Measurements from ENCODE around the gene EFR3B. TPM values are rescaled to one million over a fixed set of nuclear protein-coding genes. Genes with fewer than 3 reads are reported as not detected.
"Not testable (repeated sequence)": the region's sequence is repeated elsewhere in the genome, so short reads cannot be mapped to it uniquely, and the experiment has no call there.

EFR3B gene
- total RNA-seq, 4 donors from 2014 or later = 0.40 to 1.2 (median 0.65) TPM

DNA sequence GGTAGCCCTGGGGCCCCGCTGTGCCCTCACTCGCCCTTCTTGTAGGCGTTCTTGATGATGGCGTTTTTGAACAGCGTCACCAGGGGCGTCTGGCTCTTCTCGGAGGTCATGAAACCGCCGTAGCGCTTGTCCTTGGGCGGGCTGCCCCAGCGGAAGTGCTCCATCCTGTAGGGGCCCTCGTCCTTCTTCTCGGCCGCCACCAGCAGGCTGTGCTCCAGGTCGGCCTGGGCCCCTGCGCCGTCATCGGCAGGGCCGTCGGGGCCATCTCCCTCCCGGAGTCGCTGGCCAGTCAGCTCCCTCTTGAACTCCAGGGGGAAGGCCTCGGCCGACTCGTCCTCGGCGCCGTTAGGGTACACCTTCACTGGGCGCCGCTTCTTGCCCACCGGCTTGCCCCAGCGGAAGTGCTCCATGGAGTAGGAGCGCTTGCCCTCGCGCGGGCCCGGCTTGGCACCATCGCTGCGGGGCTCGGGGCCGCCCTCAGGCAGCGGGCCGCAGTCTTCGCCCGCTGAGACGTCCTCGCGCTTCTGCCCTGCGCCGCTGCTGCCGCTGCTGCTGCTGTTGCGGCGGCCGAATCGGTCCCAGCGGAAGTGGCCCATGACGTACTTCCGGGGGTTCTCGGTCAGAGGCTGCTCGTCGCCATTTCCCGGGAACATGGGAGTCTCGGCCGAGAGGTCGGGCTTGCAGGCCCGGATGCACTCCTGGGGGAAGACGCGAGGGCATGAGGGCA lies 119.3 kb downstream of the EFR3B start:
- TF ChIP-seq, protein P1, sequence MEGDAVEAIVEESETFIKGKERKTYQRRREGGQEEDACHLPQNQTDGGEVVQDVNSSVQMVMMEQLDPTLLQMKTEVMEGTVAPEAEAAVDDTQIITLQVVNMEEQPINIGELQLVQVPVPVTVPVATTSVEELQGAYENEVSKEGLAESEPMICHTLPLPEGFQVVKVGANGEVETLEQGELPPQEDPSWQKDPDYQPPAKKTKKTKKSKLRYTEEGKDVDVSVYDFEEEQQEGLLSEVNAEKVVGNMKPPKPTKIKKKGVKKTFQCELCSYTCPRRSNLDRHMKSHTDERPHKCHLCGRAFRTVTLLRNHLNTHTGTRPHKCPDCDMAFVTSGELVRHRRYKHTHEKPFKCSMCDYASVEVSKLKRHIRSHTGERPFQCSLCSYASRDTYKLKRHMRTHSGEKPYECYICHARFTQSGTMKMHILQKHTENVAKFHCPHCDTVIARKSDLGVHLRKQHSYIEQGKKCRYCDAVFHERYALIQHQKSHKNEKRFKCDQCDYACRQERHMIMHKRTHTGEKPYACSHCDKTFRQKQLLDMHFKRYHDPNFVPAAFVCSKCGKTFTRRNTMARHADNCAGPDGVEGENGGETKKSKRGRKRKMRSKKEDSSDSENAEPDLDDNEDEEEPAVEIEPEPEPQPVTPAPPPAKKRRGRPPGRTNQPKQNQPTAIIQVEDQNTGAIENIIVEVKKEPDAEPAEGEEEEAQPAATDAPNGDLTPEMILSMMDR (IDR thresholded peaks at IDR 0.05) = no peak
- no peak for TF ChIP-seq POLR2A (IDR thresholded peaks at IDR 0.05)
- peak; percentile 52 to 82 (median 60) for DNase-seq
- Histone ChIP-seq H3K27ac (peak overlapping the region; percentile 45 to 73 (median 59)), H3K36me3 (no peaks in the 10 kb centered on the region), H3K4me3 (peak overlapping the region; percentile 44 to 49 (median 46)), H3K27me3 (no peaks in the 10 kb centered on the region), H3K4me1 (no peaks in the 10 kb centered on the region), H3K9me3 (no peaks in the 10 kb centered on the region)

DNA sequence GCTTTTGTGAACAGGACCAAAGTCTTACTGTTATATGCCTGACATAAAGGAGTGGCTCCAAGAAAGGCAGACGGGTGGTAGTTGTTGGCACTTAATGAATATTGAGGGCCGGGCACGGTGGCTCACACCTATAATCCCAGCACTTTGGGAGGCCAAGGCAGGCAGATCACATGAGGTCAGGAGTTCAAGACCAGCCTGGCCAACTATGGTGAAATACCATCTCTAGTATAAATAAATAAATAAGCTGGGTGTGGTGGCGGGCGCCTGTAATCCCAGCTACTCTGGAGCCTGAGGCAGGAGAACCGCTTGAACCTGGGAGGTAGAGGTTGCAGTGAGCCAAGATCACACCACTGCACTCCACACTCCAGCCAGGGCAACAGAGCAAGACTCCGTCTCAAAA lies 120.2 kb downstream of the EFR3B start:
- not testable (repeated sequence) for H3K27me3 ChIP-seq, H3K4me3 ChIP-seq, DNase-seq, H3K36me3 ChIP-seq, H3K9me3 ChIP-seq, H3K4me1 ChIP-seq
- peak overlapping the region in 1 of 4 donors; percentile 73 for H3K27ac ChIP-seq

DNA sequence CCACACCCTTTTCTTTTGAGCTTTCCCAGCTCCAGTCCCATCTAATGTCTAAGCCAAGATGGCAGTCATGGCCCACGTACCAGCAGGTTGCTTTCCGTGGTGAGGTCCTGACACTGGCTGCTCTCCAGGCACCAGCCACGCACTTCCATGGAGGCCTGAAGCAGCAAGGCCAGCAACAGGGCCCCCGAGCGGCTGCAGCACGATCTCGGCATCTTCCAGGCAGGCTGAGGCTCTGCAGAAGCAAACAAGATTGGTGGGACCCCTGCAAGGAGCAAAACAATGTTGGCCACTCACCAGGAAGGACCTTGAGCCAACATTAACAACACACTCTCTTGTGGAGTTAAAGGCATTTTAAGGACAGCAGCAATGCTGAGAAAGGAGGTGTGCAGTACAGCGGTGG lies 122.7 kb downstream of the EFR3B start:
- Histone ChIP-seq H3K4me3 (no peak overlapping the region), H3K27ac (no peak overlapping the region), H3K36me3 (no peaks in the 10 kb centered on the region), H3K9me3 (no peaks in the 10 kb centered on the region), H3K4me1 (peaks cover 0 to 10% (median 3%) of the 10 kb centered on the region in 4 donors), H3K27me3 (peaks cover 0 to 19% of the 10 kb centered on the region in 2 donors)
- no peak for TF ChIP-seq POLR2A (IDR thresholded peaks at IDR 0.05)
- TF ChIP-seq, protein P1 (IDR thresholded peaks at IDR 0.05) = no peak
- DNase-seq = no peak

DNA sequence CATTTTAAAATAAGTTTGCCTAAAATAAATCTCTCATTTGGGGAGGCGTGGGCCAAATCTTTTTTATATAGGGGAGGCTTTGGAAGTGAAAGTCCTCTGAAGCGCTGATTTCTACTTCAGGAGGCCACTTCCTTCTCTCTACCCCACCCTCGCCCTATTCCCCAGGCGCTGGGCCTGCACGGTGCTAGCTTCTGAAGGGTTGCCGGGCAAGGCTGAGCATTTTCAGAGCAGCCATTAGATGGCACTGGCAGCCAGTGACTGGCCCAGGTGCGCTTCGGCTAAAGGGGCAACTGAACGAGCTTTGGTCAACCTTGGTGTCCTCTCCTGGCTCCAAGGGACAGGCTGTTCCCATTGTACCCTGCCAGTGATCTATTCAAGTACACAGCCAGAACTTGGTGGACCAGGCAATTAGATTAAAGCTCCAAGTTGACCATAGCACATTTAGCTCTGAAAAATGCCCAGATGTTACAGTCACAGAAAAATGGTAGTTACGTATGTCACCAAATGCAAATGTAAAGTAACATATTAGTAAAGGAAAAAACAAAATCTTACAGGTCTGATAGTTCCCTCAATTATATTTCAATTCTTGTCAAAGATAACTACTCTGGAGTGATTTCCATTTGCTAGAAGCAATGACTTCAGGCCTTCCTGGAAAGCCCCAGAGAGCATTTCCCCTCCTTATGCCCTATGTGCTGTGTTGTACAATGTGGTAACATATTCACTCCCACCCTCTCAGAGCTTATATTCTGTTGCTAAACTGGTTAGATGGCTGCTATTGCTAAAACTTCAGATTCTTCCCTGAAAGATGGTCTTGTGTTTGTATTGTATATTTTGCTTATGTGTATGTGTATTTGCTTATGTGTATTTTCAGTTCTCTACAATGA lies 124.4 kb downstream of the EFR3B start:
- H3K36me3 ChIP-seq = no peaks in the 10 kb centered on the region
- no peak for TF ChIP-seq POLR2A (IDR thresholded peaks at IDR 0.05)
- TF ChIP-seq, protein P1 (IDR thresholded peaks at IDR 0.05) = peak in 5 of 6 experiments; percentile 9 to 51 (median 38)
- peaks cover 0 to 10% (median 3%) of the 10 kb centered on the region in 4 donors for H3K4me1 ChIP-seq
- no peak overlapping the region for H3K27ac ChIP-seq
- H3K9me3 ChIP-seq = no peaks in the 10 kb centered on the region
- H3K27me3 ChIP-seq = peaks cover 0 to 19% of the 10 kb centered on the region in 2 donors
- no peak overlapping the region for H3K4me3 ChIP-seq
- peak; percentile 63 to 88 (median 79) for DNase-seq

DNA sequence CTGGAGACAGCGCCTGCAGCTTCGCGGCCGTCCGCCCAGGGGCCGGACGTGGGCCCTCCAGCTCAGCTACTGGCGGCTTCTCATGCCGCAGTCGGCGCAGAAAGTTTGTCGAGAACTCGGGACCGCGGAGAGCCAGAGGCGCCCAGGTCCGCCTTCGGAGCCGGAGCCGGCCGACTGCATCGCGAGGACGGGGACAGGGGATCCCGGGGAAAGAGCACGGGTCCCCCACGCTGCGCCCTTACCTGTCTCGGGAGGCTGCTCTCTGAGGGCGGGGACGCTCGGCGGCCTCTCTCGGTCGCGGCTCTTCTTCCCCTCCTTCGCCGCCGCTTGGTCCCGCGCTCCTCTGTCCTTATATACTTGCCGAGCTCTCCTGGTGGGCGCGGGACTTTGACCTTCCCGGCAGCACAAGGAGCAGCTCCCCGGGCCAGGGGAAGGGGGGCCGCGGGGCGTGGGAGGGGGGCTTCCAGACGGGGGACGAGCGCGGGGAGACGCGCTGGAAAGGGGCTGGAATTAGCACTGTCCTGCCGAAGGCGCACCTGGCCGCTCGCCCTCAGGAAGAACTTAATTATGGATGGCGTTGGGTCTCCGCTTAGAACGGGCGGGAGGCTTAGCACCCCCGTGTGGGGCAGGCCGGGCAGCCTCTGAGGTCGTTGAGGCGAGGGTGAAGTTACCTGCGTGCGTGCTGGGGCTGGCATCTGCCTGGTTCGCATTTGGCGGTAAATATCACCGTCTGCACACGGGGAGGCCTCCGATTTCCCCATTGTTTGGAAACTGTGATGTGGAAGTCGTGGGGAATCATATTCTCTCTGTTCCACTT lies 126.6 kb downstream of the EFR3B start, which contains the start of gene POMC:
TSS of gene POMC (minus strand) at position 325 of the 817 bp plus-strand sequence. CDS start 3,808 bp downstream, outside the sequence.
- Histone ChIP-seq H3K27ac (peak within 1 kb of the TSS in 1 of 4 donors; percentile 17), H3K27me3 (peaks cover 0 to 19% of the 10 kb centered on the region in 2 donors)
- no peak for TF ChIP-seq POLR2A (IDR thresholded peaks at IDR 0.05)
- TF ChIP-seq, protein P1 (IDR thresholded peaks at IDR 0.05) = no peak

More for the DNA sequence above, 126.6 kb downstream of the EFR3B start, which contains the start of gene POMC:
- Histone ChIP-seq H3K4me3 (peak within 1 kb of the TSS; percentile 20 to 56 (median 51)), H3K36me3 (no peaks in the 10 kb centered on the region), H3K4me1 (peaks cover 0 to 10% (median 3%) of the 10 kb centered on the region in 4 donors), H3K9me3 (no peaks in the 10 kb centered on the region)
- peak in 2 of 3 donors; percentile 22 to 52 for DNase-seq
